ENCODE measurements around the gene MRPL12. TPM values are rescaled to one million over a fixed set of nuclear protein-coding genes. Genes with fewer than 3 reads are reported as not detected.
A peak's percentile ranks its signal among the peaks of the same experiment; 100 is the strongest.

MRPL12 gene
- total and polyA plus RNA-seq, 2 of the 8 experiments (the other 6 are each of a cell fraction or from before 2014, with no cell fraction given), result 120 to 141 TPM

DNA sequence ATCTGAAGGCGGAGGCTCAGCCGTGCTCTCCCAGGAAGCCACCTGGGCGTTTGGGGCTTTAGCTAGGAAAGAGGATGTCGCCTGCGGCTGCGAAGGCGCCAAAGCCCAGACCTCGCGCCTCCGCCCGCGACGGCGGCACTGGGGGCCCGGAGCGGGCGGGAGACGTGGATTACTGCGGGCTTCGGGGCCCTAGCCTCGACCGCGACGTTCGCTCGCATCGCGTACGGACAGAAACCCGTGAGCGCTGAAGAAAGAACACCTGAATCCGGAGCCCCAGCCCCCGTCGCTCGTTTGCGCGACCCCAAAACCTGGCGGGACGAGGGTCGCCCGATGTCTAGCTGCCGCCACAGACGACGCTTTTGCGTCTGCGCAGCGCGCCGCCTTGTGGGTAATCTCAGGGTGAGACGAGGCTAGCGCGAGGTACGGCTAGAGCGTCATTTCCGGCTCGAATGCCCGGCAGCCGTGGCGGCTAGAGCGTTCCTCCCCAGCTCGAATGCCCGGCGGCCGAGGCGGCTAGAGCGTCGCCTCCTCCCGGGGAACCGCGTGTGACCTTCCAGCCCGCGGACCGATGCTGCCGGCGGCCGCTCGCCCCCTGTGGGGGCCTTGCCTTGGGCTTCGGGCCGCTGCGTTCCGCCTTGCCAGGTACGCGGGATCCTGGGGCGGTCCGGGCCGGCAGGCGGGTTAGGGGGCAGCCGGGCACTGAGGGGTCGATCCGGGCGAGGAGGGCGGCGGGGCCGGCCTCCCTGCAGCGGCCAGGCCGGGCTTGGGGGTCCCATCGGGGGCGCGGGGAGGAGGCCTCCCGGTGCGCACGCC lies at the start of gene MRPL12 (continued):
- TF ChIP-seq SUZ12 (IDR thresholded peaks at IDR 0.05; ENCODE audit: low read length), result no peak
- TF ChIP-seq SIX5 (IDR thresholded peaks at IDR 0.05; ENCODE audit: low read depth, low read length), result no peak
- TF ChIP-seq RXRA (IDR thresholded peaks at IDR 0.05; ENCODE audit: insufficient read depth, low read depth, low read length), result no peak
- no peak for TF ChIP-seq EZH2 (IDR thresholded peaks at IDR 0.05; ENCODE audit: low read depth, low read length, severe bottlenecking)
- TF ChIP-seq KDM5A (IDR thresholded peaks at IDR 0.05; ENCODE audit: low read length), result peak; percentile 53; the same call in 1 of the 2 replicates
- no peak for TF ChIP-seq CBX5 (IDR thresholded peaks at IDR 0.05; ENCODE audit: low read depth, low read length)
- peak; percentile 98 for TF ChIP-seq TAF1 (IDR thresholded peaks at IDR 0.05; ENCODE audit: low read depth, low read length)
- TF ChIP-seq TEAD4 (IDR thresholded peaks at IDR 0.05; ENCODE audit: low read depth, low read length), result peak; percentile 76; the same call in 1 of the 2 replicates
- no peak for TF ChIP-seq POU5F1 (IDR thresholded peaks at IDR 0.05; ENCODE audit: low read depth, low read length)
- TF ChIP-seq FOSL1 (IDR thresholded peaks at IDR 0.05; ENCODE audit: insufficient read depth, low read depth, low read length), result no peak
- peak; percentile 83 to 99 for TF ChIP-seq POLR2A (IDR thresholded peaks at IDR 0.05; ENCODE audit: control extremely low read depth in 1 of 2, low read depth in 2 of 2, low read length in 2 of 2)
- TF ChIP-seq BRCA1 (IDR thresholded peaks at IDR 0.05; ENCODE audit: low read depth, low read length), result peak; percentile 69; the same call in 1 of the 2 replicates
- TF ChIP-seq KDM1A (IDR thresholded peaks at IDR 0.05; ENCODE audit: borderline replicate concordance, low read length), result no peak
- TF ChIP-seq BCL11A (IDR thresholded peaks at IDR 0.05; ENCODE audit: low read depth in 2 of 2, low read length in 2 of 2), result no peak
- TF ChIP-seq SRF (IDR thresholded peaks at IDR 0.05; ENCODE audit: low read depth, low read length), result no peak
- no peak for TF ChIP-seq HDAC2 (IDR thresholded peaks at IDR 0.05; ENCODE audit: borderline replicate concordance in 1 of 2, low read depth in 2 of 2, low read length in 2 of 2)
- TF ChIP-seq TAF7 (optimal IDR thresholded peaks at IDR 0.05; ENCODE audit: borderline replicate concordance, low read depth, low read length), result peak; percentile 67
- TF ChIP-seq PHF8 (conservative IDR thresholded peaks at IDR 0.05; ENCODE audit: low read depth, low read length), result peak; percentile 87
- peak; percentile 76 for TF ChIP-seq EGR1 (IDR thresholded peaks at IDR 0.05; ENCODE audit: borderline replicate concordance, low read depth, low read length)
- TF ChIP-seq HDAC6 (IDR thresholded peaks at IDR 0.05; ENCODE audit: low read depth, low read length), result no peak
- TF ChIP-seq ASH2L (IDR thresholded peaks at IDR 0.05; ENCODE audit: low read length), result peak; percentile 77
- TF ChIP-seq CTCF (IDR thresholded peaks at IDR 0.05; ENCODE audit: control extremely low read depth in 1 of 3, insufficient read depth in 1 of 3, low read depth in 1 of 3, low read length in 3 of 3), result peak in 1 of 3 experiments; percentile 18; a peak in 1 of 4 replicates
